Measurements from ENCODE around the gene CD200.

The CD200 gene, protein sequence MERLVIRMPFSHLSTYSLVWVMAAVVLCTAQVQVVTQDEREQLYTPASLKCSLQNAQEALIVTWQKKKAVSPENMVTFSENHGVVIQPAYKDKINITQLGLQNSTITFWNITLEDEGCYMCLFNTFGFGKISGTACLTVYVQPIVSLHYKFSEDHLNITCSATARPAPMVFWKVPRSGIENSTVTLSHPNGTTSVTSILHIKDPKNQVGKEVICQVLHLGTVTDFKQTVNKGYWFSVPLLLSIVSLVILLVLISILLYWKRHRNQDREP

DNA sequence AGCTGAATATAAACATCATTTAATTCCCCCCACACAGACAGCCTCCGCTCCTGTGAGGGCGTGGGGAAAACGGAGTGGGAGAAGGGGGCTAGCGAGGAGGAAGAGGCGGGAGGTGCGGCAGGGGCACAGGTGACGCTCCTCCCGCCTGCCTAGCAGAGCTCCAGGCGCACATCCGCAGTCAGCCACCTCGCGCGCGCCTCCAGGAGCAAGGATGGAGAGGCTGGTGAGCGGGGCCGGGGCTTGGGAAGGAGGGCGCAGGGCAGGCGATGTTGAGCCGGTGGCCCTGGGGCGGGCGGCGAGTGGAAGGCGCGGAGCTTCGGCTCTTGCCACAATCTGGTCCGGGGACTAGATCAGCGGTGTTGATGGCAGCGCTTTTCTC lies at the start of gene CD200:
TSS of gene CD200 (plus strand) at position 155 of the 379 bp plus-strand sequence. CDS start at position 212, 57 bp downstream.
- peak; percentile 77 for DNase-seq (ENCODE audit: low spot score)

DNA sequence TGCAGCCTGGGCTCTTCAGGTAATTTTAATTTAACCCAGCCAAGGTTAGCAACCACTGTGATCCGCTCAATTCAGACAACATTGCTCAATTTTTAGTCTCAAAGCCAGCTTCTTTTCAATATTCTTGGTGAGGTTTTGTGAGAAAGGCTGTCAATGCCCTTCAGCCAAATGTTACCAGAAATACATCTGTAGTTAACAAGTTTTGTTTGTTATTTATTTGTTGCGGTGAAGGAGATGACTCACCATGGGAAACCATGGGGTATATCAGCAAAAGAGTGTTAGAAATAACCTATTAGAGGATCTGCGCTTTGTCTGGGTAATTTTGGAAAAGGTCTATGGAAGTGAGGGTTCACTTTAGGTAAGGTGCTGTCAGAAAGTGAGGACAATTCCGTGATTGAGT lies 43.9 kb upstream of the CD200 start:
- DNase-seq (ENCODE audit: low spot score): no peak

DNA sequence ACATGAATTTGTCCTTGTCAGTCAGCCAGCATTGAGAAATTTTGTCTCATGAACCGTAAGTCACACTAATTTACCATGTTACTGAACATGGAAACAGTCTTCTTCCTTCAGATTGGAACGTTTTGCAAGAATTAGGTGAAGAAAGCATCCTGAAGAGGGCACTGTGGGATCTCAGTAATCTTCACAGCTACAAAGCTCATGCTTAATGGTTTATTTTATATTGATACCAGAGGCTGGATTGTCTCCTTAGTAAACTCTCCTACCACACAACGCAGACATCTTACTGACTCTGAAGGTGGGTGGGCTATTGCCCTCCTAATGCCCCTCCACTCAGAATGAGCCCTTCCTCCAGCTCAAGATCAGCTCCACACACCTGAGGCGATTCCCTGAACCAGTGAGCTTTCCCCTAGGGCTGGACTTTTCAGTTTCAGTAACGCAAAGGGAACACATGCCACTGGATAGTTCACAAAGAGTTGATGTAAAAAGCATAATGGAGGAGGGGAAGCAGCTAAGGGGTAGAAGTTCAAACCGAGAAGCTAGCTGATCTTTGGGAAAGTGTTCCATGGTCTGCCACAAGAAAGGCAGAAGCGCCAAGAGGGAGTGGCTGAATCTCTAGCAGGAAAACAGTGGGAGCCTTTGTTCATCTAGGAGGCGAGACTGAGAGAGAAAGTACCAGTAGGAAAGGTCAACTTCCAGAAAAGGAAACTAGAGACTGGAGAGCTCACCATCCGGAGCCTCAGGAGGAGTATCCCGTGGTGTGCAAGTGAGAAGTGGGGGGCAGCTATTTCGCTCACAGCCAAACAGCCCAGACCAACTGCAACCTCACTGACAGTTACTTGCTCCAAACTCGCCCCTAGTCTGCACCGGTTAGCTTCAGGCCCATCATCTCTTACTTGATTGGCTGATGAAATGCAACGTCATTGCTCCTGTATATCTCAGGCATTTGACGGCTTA lies 39.3 kb upstream of the CD200 start, which contains the start of gene SLC9C1:
TSS of gene SLC9C1 (minus strand) at position 849 of the 954 bp plus-strand sequence. CDS start 7,425 bp downstream, outside the sequence.
- DNase-seq (ENCODE audit: low spot score): peak; percentile 62

DNA sequence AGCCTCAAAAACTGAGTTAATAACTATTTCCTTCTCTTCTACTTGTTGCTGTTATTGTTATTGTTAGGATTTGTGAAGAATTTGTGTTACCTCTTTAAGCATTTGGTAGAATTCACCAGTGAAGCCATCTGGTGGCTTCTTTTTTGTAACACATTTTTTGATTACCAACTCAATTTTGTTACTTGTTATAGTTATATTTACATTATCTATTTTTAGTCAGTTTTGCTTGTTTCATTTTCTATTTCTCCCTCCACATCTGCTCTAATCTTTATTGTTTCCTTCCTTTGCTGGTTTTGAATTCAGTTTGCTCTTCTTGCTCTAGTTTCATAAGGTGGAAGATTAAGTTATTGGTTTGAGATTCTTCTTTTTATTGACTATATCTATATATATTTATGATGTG lies 35.2 kb upstream of the CD200 start:
- no peak for DNase-seq (ENCODE audit: low spot score)

DNA sequence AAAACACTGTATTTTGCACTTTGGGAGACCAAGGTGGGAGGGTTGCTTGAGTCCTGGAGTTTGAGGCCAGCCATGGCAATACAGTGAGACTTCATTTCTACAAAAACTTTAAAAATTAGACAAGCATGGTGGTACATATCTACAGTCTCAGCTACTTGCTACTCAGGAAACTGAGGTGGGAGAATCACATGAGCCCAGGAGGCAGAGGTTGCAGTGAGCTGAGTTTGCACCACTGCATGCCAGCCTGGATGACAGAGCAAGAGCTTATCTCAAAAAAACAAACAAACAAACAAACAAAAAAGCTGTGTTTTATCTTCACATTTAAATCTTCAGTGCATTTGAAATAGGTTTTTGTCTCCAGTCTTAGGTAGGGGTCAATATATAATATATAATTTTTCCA lies 34.2 kb upstream of the CD200 start:
- DNase-seq (ENCODE audit: low spot score): no peak

DNA sequence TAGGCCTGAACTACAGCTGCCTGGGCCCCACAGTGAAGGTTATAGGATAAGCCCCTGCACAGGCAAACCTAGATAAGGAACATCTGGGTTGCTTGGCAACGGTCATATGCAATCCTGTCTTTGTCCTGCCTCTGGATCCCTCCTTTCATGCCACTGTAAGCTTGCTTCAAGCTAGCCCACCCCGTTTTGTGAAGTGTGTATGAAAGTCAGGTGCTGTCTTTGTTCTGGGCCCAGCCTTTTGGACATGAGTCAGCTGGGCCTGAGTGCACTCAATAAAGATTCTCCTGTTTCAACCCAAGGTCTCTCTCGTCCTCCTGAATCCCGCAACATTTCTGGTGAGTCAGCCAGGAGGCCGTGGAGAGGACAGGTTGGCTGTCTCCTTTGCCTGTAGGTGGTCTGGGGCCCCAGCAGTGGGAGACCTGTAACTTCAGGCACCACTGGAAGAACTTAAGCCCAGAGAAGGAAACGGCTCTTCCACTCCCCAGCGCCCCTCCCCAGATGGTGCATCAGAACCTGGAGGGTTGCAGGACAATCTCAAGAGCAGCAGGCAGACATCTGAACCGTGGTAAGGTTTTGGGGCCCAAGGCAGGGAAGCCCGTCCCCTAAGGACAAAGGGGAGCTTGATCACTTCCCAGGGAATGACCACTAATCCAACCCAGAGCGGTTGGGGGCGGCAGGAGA lies 30.7 kb upstream of the CD200 start:
- peak; percentile 49 for DNase-seq (ENCODE audit: low spot score)

DNA sequence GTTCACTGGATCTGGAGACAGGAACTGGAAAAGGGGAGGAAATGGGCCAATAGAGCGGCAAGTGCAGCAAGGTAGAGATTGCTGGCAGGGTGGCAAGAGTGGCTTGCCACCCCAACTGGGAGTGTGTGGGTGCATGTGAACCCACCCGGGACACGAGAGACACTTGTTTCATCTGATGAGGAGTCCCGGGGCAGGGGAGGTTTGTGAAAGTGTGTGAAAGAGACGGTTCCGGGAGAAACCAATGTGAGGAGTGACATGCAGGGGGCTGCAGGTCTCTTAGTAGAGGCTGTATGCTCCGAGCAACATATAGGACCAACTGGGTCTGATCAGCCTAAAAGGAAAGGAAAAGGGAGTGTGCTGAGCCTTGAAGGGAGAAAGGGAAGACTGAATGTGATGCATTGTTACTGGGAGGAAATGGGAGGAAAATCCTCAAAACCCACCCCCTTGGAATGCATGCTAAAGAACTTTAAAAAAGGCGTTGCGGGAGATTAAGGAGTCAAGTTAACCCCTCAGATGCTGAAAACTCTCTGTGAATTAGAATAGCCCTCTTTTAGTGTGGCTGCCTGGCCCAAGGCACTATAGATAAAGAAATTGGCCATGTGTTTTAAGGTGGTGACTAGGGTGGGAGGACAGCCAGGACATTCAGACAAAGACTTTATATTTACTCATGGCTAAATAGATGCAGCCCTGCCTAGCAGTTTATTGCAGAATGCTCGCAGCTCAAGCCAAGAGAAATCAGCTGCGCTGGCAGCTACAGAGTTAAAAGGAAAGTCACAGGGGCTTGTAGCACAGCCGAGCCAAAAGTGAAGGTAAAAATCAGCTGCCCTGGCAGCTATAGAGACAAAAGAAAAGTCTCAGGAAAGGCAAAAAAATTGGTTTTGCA lies 29.8 kb upstream of the CD200 start:
- peak; percentile 72 for DNase-seq (ENCODE audit: low spot score)

DNA sequence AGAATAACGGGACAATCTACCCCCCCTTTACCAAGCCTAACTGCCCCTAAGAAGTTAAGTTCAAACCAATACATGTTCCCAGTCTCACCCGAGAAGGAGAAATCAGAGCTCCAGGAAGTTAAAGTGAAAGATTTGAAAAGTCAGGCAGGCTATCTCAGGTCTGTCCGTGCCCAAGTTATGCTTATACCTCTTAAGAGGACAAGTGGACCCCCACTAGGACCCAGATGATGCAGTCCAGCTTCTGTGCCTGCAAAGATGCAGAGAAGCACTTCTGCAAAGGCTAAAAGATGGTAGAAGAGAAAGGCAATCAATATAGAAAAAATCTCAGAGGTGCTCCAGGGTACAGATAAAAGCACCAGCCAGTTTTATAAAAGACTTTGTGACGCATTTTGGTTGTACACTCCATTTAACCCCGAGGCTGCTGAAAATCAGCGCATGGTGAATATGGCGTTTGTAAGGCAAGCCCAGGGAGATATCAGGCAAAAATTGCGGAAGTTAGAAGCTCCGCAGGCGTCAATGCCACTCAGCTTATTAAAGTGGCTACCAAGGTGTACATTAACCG lies 29.1 kb upstream of the CD200 start:
- DNase-seq (ENCODE audit: low spot score): peak; percentile 54

DNA sequence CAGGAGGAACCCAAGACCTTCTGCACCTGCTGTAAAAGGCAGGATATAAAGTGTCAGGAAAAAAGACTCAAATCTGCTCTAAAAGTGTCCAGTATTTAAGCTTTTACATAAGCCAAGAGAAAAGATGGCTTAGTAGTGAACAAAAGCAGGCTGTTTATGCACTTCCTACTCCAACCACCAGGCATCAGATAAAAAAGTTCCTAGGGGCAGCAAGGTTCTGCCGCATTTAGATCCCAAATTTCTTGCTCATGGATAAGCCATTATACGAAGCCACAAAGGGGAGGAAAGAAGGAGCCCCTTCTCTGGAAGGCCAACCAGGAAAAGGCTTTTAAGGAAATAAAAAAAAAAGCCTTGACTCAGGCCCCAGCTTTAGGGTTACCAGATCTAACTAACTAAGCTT lies 28.3 kb upstream of the CD200 start:
- no peak for DNase-seq (ENCODE audit: low spot score)

DNA sequence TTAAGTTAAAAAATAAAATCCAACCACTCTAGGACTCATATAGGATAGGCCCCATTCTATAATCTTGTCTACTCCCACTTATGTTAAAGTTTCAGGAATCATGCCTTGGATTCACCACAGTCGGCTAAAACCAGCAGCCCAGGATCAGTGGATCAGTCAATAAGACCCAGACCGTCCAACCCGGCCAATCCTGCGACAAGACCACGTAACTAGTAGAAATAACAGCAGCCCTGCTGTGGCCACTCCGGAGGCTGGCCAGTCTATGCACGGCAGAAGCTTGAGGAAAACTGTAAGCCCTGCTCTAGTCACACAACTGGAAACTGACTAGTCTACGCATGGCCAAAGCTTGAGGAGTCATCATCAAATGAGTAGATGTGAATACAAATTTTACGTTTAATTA lies 26.1 kb upstream of the CD200 start:
- no peak for DNase-seq (ENCODE audit: low spot score)

DNA sequence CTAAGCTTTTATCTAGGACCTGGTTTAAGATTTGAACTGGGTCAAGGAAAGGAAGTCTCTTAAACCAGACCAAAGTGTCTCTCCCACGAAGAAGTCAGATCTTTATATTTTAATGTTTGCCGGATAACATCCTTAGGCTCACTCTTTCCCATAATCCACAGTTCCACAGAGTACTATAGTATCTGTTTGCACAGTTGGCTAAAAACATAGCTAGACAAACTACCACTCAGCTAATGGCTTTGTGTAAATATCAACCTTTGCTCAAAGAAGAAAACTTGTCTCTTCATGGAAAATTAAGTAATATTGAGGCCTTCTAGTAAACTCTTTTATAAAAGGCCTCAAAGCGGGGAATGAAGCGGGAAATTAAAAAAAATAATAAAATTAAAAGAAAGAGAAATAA lies 25.4 kb upstream of the CD200 start:
- DNase-seq (ENCODE audit: low spot score): no peak

DNA sequence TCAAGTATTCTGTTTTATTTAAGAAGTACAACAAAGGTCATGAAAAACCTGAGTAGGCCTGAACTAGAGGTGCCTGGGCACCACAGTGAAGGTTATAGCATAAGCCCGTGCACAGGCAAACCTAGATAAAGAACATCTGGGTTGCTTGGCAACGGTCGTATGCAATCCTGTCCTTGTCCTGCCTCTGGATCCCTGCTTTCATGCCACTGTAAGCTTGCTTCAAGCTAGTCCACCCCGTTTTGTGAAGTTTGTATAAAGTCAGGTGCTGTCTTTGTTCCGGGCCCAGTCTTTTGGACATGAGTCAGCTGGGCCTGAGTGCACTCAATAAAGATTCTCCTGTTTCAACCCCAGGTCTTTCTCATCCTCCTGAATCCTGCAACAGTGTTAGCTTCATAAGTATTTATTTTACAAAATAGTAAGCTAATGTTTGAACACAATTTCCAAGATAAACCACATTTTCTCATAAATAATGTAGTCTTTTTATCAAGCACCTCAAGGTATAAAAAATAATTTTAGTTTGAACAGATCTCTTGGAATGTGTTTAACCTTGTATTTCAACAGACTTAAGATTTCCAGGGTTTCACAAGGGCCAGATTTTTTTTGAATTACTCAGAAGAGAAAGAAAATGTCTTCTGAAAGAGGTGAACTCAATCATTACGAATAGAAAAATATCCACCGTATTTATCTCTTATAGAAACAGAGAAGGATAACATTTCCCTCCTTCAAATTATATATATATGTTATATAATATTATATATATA lies 24.6 kb upstream of the CD200 start:
- DNase-seq (ENCODE audit: low spot score): peak; percentile 51

DNA sequence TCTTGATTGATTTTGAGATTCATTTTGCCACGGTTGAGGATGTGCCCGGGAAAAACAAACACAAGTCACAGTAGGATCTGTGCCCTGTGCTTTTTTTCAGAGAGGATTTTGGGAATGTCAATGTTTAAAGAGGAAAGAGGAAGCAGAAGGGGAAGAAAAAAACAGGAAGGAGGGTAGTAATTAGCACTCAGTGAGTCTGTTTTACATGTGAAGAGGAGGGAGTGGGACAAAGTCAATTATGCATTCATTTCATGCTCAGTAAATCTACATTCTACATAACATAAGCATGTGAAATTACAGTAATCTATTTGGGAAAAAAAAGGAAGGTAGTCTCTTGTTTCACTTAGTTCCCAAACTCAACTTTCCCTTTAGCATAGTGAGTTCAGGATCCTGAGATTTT lies 18.3 kb upstream of the CD200 start:
- DNase-seq (ENCODE audit: low spot score): no peak

DNA sequence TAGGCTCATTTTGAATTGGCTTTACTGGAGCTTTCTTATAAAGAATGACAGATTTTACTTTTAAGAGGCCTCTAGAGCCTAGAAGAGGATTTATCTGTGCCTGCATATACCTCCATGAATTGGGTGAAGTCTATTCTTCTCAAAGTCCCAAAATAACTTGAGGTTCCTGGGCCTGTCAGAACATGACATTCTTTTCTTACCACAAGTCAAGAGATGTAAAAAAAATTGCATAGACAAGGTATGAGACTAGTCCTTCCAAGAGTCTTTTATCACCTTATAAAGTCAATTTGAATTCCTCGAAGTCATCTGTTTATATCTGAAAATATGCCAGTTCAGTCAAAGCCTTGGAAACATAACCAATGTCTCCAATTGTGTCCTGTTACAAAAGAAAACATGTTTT lies 17.2 kb upstream of the CD200 start:
- DNase-seq (ENCODE audit: low spot score): no peak

DNA sequence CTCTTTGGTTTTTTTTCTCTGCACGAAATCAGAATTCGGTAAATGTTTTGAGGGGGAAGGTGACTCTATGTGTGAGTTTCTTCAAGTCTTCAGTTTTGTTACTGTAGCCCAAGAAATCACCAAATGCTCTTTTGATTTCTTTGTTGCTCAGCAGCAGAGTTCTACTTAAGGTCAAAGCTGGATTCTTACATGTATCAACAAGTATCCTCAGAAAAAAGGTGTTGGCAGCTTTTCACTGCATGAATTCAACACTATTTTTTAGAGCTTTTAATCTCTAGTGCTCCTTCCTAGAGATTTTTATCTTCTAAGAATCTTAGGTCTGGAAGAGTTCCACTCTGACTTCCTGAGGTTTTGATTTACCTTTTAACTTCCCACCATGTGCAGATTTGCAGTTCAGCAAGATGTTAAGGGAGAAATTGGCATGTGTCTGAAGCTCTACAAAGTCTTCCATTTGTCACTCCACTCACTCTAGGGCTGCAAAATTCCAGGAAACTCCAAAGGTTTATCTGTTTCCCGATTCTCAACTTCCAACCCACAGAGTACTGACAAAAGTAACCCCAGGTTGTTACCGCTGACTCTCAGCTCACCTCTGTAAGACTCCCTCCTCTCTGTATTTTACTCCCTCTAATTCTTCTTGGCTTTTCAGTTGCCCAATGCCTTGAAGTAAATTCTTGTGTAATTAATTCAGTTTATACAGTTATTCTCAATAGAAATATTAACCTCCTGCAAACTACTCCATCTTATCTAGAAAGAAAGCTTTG lies 13.3 kb upstream of the CD200 start:
- no peak for DNase-seq (ENCODE audit: low spot score)

DNA sequence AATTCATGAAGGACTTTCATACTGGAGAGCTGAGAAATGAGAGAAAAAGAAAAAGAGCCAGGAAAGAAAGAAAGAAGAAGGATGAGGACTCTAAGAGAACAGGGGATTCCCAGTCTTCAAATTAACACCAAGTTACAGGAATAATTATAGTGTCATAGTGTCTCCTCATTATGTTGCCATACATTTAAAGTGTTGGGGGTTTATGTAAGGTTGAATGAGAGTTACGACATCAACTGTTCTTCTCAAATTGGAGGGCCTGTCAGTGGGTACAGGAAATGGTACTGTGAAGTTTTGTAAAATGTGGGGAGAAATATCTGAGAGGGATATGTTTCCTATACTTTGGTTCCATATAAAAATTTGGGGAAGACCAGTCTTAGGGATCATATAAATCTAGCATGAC lies 12.3 kb upstream of the CD200 start:
- DNase-seq (ENCODE audit: low spot score): no peak

DNA sequence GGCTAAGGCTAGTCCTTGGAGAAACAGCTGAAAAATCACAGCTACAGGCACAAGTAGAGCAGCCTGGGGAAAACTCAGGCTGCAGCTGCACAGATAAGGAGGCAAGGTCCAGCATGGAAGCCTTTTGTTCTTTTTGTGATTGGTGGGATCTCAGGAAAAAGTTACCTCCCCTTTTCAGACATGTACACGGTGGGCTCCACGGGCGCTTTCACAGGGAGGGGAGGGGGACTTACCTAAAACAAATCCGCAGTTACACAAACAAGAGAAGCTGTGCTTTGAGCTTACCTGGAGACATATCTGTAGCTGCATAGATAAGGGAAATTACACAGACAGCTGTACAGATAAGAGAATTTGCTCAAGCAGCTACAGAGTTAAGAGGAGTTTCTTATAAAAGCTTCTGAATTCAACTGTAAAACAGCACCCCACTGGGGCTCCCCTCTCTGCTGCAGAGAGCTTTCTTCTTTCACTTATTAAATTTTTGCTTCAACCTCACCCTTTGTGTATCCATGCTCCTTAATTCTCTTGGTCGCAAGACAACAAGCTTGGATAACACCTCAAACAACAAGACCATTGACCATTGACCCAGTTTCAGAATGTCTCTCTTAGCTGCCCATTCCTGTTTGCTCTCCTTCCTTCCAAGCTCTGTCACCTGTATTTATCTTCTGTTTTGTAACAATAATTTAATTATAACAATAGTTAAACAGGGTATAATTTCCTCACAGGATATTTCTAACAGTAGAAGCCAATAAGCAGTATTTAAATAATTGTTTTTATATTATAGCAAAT lies 10.9 kb upstream of the CD200 start:
- peak; percentile 58 for DNase-seq (ENCODE audit: low spot score)

DNA sequence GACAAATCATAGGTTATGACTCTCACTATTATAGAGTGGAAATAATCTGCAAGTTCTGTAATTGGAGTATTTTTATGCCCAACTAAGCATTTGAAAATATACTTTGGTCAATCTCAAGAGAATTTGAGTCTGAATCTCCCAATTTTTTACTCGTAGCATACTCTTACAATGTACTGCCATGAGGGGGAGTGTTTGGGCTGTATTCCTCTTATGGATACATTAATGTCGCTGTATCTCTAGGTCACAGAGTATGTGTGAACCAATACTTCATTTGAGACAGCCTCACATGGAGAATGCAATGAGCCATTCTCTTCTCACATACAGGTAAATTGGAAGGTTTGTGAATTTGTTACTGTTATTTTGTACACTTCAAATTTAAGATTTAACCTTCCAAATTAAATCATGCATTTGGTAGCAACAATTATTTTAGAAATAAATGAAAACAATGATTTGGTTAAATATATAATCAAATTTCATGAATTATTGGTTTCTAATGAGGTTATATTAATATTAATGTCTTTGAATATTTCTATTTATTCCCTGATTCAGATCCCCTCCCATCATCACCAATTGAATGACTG lies 5.5 kb upstream of the CD200 start:
- DNase-seq (ENCODE audit: low spot score): no peak

DNA sequence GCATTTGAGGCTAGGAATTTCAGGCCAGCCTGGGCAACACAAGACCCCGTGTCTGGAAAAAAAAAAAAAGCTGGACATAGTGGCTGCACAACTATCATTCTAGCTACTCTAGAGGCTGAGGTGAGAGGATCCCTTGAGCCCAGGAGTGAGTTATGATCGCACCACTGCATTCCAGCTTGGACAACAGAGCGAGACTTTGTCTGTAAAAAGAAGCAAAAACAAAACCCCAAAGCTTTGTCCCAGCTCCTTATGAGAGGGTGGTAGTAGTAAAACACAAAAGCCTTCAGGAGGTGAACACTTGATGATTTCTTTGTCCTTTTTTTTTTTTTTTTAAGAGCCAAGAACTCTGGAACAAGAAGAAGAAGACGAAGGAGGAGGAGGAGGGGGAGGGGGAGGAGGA lies 1.1 kb upstream of the CD200 start:
- DNase-seq (ENCODE audit: low spot score): no peak

Measured in ecto neural progenitor cell (in vitro differentiated cells).